ENCODE data around the gene NFYA.

Gene NFYA

DNA sequence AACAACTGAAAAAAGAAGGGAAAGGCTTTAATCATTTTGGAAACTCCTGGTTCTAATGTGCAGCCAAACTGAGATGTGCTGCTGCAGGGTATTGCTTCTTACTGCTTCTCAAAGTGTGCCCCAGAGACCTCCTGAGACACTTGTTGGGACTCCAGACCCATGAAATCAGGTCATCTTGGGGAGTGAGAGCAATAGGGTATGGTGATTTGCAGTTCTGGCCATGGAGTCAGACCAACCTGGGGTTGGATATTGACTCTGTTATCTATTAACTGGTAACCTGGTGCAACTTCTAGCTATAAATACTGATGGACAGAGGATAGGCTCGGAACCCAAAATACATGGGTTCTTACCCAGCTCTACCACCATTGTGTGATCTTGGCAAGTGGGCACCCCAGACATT lies 26.7 kb upstream of the NFYA start:
- DNase-seq (ENCODE audit: low read depth, low spot score), result no peak

DNA sequence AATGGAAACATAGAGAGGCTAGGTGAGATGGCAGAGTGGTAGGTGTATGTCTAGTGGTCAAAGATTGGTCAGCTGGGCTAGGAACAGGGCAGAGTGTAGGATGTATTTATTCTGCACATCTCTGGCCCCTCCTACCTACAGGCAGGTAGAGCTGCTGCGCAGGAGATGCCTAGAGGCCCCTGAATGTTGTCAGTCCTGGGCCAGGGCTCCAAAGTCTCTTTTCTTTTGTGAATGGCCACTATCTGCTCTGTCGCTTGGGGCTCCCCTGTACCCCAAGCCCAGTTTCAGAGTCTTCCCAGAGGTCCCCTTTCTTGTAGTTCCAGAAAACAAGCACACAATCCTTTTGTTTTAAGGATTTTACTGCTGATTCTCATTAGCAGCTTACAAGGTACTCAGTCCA lies 25.5 kb upstream of the NFYA start:
- DNase-seq (ENCODE audit: low read depth, low spot score), result no peak

DNA sequence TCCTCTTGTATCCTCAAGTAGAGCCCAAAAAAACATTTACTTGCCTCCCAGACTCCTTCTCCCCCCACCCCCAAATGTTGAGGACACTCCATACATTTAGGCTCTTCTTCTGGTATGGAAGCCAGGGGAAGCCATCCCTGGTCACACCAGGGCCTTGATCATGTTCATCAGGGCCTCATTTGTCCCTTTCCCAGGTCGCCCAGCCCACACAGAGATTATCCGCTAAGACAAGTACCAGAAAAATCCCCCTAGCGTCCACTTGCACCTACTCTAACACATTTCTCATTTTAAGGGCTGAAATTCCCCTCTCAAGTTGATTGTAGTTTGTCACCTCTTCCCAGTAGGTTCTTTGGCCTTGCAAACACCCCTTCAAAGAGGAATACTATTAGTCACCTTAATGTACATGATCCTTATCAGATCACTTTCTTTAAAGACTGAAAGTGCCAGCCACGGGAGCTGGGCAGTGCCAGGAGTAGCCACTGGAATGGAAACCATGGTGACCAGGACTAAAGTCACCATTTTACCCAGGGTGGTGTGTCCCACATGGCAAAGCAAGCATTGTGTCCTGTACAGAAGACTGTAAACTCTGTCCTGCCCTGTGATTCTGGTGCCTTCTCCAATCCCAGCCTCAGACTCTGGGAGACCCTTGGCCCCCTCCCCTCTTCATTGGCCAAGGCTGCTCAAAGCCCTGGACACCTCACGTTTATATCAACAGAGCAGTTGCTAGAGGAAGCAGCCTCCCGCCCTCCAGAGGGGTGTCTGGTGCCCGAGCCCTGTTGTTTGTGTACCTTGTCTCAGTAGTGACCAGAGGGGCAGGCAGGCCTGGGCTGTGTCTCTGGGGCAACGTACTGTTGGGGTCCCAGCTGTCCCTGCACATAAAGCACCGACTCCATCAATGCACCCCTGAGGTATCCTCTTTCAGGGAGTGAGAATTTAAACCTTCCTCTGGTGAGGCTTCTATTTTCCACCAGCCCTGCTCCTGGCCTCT lies 24.7 kb upstream of the NFYA start:
- no peak for DNase-seq (ENCODE audit: low read depth, low spot score)

DNA sequence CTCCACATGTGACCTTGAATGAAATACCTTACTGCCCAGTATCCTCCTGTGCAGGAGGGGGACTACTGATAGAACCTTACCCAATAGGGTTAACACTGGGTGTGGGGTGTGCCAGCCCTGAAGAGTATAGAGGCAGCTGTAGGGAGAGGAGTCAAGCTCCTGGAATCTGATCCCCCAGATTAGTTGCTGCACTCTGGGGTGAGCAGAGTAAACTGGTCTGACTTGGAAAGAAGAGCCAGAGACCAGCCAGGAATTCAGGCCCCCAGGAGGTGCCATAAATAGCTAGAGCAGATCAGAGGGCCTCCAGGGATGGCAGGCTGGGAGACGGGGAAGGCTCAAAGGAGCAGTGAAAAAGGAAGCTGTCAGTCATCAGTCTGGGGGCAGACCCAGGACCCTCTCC lies 23.3 kb upstream of the NFYA start:
- DNase-seq (ENCODE audit: low read depth, low spot score), result no peak

DNA sequence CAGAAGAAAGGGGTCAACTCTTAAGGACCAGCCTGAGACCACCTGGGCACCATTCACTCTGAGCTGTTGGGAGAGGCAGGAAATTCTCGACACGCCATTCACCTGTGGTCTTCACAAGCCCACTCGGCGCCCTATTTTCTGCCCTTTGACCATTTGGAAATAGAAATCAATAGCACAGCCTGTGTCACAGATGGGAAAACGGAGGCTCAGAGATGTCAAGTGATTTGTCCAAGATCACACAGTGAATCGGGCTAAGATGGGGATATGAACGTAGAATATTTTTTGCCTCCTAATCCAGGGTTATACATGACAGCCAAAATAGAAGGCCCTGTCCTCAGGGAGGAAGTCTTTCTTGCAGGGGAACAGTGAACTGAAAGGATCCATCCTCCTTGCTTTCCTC lies 22.8 kb upstream of the NFYA start:
- no peak for DNase-seq (ENCODE audit: low read depth, low spot score)

DNA sequence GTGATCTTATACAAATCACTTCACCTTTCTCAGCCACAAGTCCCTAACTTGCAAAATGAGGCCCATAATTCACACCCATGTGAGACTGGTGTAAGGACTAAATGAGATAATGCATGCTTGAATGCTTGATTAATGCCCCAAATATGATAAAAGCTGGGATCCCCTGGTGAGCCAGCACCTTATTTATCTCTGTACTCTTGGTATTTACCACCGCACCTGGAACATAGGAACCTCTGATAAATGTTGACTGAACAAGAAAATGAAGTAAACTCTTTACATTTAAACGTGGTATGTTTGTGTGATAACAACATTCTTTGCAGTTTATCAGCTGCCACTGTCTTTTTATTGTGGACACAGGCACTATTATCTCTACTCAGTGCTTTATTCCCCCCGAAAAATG lies 22.2 kb upstream of the NFYA start:
- no peak for DNase-seq (ENCODE audit: low read depth, low spot score)

DNA sequence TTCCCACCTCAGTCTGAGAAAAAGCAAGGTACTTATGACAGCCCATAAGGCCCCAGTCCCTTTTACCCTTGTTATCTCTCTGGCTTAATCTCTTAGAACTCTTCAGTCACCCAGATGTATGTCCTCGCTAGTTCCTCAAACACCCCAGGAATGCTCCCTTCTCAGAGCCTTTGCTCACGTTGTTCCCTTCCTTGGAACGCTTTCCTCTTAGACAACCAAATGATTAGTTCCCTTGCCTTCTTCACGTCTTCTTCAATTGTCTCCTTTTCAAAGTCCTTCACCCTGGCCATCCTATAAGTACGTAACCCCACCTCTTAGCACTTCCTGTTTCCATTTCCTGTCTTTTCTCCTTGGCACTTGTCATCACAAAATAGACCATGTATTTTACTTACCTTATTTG lies 20.9 kb upstream of the NFYA start:
- no peak for DNase-seq (ENCODE audit: low read depth, low spot score)

DNA sequence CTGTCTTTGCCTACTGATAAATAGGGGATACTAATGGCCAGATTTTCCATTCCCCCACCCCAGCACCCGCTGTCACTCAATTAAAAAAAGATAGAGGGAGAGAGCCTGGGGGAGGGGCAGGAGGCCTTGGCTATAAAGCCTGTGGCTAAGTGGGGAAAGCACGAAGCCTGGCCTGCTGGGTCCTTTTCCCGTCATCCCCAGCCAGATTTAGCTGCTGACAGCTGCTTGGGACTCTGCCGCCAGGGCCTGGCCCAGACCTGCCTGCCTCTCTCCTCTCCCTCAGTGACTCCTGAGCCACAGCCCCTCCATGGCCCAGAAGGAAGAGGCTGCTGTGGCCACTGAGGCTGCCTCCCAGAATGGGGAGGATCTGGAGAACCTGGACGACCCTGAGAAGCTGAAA lies 19.7 kb upstream of the NFYA start, which contains the start of gene APOBEC2:
APOBEC2 (plus strand) TSS at position 162 of the 400 bp plus-strand sequence; CDS start at position 308, 146 bp downstream.
- DNase-seq (ENCODE audit: low read depth, low spot score), result no peak

DNA sequence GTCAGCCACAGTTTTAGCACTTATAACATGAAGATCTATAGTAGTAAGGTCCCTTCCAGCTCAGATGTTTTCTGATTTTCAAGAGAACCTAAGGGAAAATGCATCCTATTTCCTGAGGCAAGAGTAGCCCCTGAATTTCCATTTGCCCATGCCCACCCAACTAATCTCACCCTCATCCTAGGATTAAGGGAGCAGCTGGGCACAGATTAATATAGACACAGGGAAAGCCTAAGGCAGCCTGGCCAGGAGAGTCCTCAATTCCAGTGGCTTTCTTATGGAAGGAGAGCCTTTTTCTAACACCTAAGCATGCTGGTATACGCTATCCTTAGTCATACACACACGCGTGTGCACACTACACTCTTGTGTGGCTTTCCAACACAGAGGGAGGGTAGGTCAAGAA lies 18.3 kb upstream of the NFYA start:
- DNase-seq (ENCODE audit: low read depth, low spot score), result no peak

DNA sequence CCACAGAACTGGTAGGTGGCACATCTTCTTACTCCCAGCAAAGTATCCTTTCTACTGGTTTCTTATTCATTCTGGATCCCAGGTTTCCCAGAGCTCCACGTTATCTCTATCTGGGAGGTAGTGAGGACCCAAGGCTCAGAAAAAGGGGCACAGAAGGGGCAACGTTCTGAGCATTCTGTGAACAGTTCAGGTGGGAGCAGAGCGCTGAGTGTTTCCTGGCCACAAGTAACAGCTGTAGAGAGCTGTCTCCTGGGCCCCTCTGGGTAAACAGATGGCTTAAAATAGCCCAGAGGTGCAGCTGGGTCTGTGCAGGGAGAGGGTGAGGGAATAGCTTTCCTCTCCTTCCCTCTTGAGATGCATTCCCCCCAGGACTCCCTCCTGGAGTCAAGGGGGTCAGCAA lies 17.6 kb upstream of the NFYA start:
- DNase-seq (ENCODE audit: low read depth, low spot score), result no peak

DNA sequence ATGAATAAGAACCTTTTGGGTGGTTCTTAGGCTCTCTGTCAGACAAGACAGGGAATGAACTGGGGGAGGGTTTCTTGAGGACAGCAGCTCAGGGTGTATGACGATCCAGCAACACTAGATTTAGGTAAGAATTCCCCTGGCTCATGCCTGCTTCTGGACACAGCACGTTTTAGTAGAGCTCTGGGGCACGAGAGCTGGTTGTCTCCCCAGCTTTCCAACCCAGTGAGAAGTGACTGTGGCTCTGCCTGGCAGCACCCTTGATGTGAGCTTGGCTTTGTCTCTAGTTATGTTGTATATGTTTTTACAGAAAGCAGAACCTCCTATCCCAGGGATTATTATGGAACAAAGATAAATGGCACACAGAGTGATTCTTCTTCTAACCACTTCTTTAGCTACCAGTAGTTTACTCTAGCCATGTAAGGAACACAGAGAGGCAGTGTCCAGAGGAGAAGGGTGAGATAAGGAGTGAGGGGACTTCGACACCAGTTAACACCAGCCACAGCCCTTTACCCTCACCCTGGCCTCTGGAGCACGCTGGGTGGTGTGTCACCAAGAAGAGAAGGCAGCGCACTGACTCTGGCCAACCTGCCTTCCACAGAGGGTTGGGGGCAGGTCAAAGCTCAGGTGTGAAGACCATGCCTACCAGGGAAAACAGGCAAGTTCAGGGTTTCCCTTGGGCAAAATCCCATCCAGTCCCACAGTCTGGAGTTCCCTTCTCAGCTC lies 15.8 kb upstream of the NFYA start:
- no peak for DNase-seq (ENCODE audit: low read depth, low spot score)

DNA sequence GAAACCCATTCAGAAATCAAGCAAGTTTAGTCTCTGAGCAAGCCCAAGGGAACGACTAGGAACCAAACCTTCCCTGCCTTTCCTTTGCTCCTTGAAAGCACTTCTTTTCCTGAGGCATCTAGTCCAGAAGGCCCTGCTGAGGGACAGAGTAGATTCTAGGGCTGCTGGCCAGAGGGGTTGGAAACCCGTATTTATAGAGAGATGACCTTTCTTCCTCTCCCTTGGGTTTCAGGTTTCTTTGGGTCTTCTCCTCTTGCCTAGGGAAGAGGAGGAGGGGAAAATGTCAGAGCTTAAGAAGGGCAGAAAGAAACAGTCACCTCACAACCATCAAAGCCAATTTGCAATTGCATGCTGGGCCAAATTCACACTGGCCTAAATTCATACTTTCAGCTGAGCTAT lies 14.0 kb upstream of the NFYA start:
- DNase-seq (ENCODE audit: low read depth, low spot score), result no peak

DNA sequence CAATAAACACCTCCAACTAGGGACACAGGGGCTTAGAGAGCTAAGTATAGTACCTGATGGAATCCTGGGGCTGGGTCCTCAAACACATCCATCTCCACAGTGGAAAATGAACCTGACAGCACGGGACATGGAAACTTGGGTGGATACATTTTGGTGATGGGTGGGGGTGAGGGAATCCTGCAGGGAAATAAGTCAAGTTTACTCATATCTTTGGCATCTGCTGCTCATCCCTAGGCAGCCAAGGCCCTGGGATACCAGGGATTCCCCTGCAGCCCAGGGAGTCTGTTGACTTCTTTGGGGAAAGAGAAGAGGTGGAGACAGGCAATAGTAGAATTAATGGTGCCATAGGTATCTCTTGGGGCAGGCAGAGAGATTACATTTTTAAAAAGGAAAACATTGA lies 13.2 kb upstream of the NFYA start:
- no peak for DNase-seq (ENCODE audit: low read depth, low spot score)

DNA sequence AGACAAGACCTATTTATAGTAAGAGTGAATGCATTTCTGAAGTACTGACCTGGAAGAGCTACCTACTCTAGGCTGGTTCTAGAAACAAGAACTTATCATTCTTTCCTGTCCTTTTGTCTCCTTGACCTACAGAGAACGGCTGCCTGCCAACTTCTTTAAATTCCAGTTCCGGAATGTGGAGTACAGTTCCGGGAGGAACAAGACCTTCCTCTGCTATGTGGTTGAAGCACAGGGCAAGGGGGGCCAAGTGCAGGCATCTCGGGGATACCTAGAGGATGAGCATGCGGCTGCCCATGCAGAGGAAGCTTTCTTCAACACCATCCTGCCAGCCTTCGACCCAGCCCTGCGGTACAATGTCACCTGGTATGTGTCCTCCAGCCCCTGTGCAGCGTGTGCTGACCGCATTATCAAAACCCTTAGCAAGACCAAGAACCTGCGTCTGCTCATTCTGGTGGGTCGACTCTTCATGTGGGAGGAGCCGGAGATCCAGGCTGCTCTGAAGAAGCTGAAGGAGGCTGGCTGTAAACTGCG lies 11.5 kb upstream of the NFYA start:
- no peak for DNase-seq (ENCODE audit: low read depth, low spot score)

DNA sequence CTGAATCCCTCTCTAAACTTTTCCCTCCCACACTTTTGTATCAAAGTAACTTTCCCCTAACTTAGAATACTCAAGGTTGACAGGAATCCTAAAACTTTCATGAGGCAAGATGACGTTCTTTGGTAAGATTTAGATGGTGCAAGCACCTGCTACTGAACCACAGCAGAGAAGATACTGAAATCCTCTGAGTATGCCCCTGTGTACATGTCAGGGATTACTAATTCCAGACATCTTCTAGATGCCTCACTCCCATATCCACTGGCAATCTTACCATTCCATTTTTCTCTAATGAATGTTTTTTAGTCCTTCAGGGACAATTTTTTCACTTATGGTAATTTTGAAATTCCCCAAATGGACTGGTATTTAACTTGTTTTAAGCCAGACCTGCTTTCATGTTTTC lies 10.7 kb upstream of the NFYA start:
- DNase-seq (ENCODE audit: low read depth, low spot score), result no peak

DNA sequence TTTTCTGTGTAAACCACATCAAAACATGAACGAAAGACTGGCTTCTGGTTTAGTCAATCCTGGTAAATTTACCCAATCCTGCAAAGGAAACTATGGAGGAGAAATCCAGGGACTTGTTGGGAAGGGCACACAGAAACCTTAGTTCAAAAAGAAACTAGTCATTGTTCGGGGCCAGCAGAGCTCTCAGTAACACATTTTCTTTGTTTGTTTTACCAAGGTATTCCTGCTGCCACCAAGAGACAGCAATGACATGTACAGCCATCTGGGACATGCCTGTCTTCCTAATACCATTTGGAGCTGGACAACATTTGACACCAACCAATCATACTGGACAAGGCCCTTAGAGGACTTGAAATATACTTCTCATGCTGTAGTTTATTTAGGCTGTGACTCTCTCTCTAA lies 8.9 kb upstream of the NFYA start:
- DNase-seq (ENCODE audit: low read depth, low spot score), result no peak

DNA sequence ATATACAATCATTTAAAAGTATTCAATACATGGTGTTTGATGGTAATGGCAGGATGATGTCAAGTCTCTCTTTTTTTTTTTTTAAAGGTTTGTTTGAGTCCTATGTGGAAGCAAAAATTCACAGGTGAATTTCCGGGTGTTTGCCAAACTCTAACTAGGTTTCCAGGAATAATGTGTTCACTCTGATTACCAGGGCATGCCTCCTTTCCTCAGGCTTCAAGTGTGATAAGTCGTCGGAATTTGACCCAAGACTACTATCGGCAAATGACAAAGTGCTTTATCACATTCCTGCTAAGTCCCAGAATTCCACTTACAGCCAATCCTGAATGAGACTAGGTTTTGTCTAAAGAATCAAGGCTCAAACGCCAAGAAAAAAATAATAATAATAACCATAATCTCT lies 7.9 kb upstream of the NFYA start:
- no peak for DNase-seq (ENCODE audit: low read depth, low spot score)

DNA sequence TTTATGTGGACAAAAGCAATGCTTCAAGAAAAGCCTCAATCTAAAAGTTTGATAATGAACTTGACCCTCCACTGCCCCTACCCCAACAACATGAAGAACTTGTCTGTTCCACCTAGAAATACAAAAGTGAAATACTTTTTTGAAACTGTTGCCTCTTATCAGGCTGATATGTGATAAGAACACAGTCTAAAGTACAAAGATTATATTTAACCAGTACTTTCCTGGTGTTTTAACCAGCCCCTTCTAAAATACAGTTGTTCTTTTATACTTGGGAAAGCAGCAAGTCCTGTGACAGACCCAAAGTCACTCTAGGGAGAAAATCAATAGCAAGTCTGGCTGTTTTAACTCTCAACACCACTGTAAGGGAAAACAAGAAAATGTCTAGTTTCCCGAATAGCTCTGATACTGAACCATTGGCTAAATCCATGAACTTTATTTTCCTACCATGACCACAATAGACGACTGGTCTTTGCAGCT lies 7.2 kb upstream of the NFYA start:
- no peak for DNase-seq (ENCODE audit: low read depth, low spot score)

DNA sequence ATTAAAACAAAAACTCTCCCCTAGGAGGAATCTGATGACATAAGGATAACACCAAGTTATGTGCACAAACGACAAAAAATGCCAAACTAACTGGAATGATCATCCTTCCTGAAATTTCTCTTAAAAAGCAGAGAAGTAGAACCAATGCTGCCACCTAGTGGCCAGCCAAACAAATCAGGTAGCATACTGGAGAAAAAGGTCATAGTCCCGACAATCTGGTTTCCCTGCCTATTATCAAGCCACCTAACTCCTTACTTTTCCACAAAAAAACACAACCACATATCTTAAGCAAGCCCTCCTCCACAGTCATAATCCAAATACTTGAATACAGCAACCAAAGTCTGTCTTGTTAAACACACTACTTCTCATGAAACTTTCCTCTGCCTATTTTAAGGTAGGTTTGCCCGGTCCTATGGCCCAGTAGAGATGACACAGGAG lies 5.9 kb upstream of the NFYA start:
- DNase-seq (ENCODE audit: low read depth, low spot score), result no peak

DNA sequence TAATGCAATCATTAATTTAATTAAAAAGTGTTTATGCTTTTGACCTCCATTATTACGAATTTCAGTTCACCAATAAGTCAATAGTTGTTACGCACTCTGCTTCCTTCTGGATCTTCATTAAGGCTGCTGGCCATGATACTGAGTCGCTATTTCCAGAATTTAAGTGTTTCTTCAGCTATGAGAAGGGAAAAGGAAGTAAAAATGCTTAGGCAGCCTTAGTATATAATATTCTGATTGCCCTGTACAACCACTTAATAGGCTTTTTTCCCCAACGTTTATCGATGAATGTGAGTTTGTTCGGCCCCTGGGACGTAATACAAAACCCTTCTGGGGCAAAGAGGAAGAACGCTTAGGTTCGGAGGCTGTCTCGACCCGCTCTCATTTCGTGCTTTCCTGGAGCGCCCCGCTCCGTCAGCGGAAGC lies 1.3 kb upstream of the NFYA start:
- DNase-seq (ENCODE audit: low read depth, low spot score), result no peak

DNA sequence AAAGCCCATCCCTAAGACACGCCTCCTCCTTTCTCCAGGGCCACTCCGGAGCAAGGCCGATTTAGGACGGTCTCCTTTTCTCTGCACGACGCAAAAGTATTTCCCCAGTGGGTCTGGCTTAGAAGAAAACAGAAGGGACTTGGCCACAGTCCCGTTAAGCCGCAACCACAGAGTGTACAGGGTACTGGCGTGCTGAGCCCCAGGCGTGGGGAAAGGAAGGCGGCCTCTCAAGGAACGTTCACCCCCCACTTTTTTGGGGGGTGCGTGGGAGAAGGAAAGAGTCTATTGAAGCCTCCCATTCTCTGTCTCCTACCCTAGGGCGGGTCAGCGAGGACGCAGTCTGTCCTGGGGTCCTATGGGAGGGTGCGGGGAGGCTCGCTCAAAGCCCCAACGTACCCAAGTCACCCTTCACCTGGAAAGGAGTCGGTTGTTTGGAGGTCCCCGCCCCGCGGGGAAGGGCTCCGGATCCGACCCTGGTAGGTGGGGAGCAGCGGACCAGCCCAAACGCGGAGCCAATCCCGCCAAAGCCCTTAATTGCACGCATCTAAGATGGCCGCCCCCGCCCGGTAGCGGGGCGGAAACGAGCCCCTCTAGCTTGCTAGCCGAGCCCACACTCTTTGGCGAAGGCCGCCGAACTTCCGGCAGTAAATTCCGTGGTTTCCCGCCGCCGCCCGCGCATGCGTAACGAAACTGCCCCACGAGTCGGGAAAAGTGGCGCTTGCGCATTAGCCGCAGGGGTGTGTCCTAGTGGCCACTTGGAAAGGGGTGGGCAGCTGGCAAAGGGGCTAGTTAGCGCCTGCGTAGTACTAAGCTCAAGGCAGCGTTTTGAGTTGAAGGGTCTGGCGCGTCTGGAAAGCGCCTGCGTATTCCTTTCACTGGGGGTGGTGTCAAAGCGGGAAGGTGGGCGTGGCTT lies 595 bp upstream of the NFYA start, which contains the start of gene OARD1:
OARD1 (minus strand) TSS at position 434 of the 913 bp plus-strand sequence. CDS start 722 bp downstream, outside the sequence.
- peak; percentile 85 for DNase-seq (ENCODE audit: low read depth, low spot score)
